SJSA1 (cell line): ENCODE data around the gene HSPBP1. TPM values are rescaled to one million over a fixed set of nuclear protein-coding genes. Genes with fewer than 3 reads are reported as not detected.
A peak's percentile ranks its signal among the peaks of the same experiment; 100 is the strongest.

Source experiments
- DNase-seq, 2 experiments: peaks; one replicate each; pipeline ENCODE4 v3.0.0-alpha.2; 2015 to 2020; ENCODE audit warnings: low spot score in 2 of 2, low read depth in 1 of 2
- H3K27ac ChIP-seq: fragments of 250-450 bp; sonication (Bioruptor Pico); 2 replicates; pipeline ENCODE4 v1.5.1; 2020; ENCODE audit warnings: mild to moderate bottlenecking, moderate library complexity
- H3K27me3 ChIP-seq: fragments of 250-450 bp; sonication (Bioruptor Pico); replicated peaks from 2 replicates; pipeline ENCODE4 v1.5.1; 2020; ENCODE audit warnings: mild to moderate bottlenecking, moderate library complexity
- H3K36me3 ChIP-seq: fragments of 250-450 bp; sonication (Bioruptor Pico); 2 replicates; pipeline ENCODE4 v1.5.1; 2020; ENCODE audit warnings: mild to moderate bottlenecking
- H3K4me1 ChIP-seq: fragments of 250-450 bp; sonication (Bioruptor Pico); replicated peaks from 2 replicates; pipeline ENCODE4 v1.6.1; 2021; ENCODE audit warnings: mild to moderate bottlenecking
- H3K4me3 ChIP-seq: fragments of 250-450 bp; sonication (Bioruptor Pico); 2 replicates; pipeline ENCODE4 v1.5.1; 2020; ENCODE audit warnings: mild to moderate bottlenecking
- H3K9me3 ChIP-seq: fragments of 250-450 bp; sonication (Bioruptor Pico); replicated peaks from 2 replicates; pipeline ENCODE4 v1.5.1; 2020; ENCODE audit warnings: mild to moderate bottlenecking
- total RNA-seq: library from RNA; depleted of rRNA; stranded (reverse); fragments of >200 nt; shearing (Covaris generic); gene quantifications from 2 replicates; pipeline ENCODE4 v1.2.3, GENCODE V29; 2014

The HSPBP1 gene
- total RNA-seq, 1 experiment from 2014 or later = 51.4 TPM

DNA sequence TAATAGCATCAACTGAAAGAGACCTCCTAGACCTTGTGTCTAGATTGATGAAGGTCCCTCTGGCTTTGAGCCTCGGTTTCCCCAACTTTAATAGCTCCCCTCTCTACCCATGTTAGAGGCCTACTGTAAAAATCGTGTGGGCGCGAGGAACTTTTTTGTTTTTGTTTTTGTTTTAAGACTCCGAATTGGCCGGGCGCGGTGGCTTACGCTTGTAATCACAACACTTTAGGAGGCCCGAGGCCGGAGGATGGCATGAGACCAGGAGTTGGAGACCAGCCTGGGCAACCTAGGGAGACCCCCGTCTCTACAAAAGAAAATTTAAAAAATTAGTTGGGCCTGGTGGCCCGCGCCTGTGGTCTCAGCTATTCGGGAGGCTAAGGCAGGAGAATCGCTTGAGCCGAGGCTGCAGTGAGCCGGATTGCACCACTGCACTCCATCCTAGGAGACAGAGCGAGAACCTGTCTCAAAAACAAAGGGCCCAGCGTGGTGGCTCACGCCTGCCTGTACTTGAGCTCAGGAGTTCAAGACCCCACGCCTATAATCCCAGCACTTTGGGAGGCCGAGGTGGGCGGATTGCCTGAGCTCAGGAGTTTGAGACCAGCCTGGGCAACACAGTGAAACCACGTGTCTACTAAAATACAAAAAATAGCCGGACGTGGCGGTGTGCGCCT lies 20.2 kb downstream of the HSPBP1 start:
- Histone ChIP-seq H3K27ac (peak overlapping the region; percentile 62), H3K9me3 (no peaks in the 10 kb centered on the region), H3K4me1 (peaks cover 18% of the 10 kb centered on the region), H3K27me3 (no peaks in the 10 kb centered on the region), H3K4me3 (peak overlapping the region; percentile 82), H3K36me3 (peaks cover 32% of the 10 kb centered on the region)
- no peak for DNase-seq

DNA sequence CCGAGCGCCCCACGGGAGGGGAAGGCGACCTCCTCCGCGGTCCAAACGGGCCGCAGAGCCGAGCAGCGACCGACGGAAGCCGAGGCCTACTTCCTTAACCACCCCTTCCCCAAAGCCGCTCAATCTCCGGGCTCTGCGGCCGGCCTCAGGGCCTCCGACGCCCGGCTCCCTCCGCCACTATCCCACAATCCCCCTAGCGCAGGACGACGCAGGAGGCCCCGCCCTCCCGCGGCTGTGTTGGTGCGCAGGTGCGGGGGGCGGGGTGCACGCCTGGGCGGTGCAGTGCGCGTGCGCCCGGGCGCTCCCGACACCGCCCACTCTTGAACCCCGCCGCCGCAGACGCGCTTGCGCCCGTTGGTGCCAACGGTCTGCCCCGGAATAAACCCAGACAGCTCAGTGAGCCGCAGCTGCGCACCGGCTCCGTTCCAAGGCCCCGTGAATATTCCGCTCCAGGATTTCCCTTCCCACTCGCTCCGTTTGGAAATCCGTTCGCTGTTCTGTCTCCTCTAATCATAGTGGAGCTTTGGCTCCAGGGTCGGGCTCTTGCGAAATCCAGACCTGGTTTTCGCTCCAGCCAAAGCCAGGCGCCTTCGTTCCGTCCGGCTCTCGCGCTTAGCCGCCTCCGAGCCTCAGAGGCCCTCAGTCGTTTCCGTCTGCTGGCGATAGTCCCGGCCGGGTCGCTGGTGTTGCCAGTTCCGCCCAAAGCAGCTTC lies 20.9 kb downstream of the HSPBP1 start, which contains the start of gene PPP6R1:
Gene PPP6R1, minus strand, starts transcription at position 190 of the 712 bp plus-strand sequence. CDS start 11,914 bp downstream, outside the sequence.
- Histone ChIP-seq H3K36me3 (peaks cover 34% of the 10 kb centered on the region), H3K27me3 (no peaks in the 10 kb centered on the region), H3K9me3 (no peaks in the 10 kb centered on the region), H3K27ac (peak within 1 kb of the TSS; percentile 62), H3K4me1 (peaks cover 18% of the 10 kb centered on the region), H3K4me3 (peak within 1 kb of the TSS; percentile 82)
- DNase-seq = peak; percentile 98 to 100

DNA sequence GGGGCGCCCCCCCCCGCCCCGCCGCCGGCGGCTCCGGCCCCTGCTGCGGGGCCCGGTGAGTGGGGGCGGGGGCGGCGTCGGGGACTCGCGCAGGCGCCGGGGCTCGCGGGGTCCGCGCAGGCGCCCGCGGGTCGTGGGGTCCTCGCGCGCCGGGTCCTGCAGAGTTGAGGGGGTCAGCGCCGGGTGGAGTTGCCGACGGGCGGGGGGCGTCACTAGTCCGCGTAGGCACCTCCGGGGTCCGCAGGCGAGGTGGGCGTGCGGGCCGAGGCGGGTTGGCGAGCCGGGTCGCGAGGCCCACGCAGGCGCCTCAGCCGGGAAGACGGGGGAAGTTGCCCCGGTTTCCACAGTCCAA lies 21.5 kb downstream of the HSPBP1 start:
- no peaks in the 10 kb centered on the region for H3K27me3 ChIP-seq
- peaks cover 18% of the 10 kb centered on the region for H3K4me1 ChIP-seq
- peaks cover 37% of the 10 kb centered on the region for H3K36me3 ChIP-seq
- DNase-seq = no peak
- no peaks in the 10 kb centered on the region for H3K9me3 ChIP-seq
- peak overlapping the region; percentile 28; the same call in 1 of the 2 replicates for H3K27ac ChIP-seq
- peak overlapping the region; percentile 82 for H3K4me3 ChIP-seq

DNA sequence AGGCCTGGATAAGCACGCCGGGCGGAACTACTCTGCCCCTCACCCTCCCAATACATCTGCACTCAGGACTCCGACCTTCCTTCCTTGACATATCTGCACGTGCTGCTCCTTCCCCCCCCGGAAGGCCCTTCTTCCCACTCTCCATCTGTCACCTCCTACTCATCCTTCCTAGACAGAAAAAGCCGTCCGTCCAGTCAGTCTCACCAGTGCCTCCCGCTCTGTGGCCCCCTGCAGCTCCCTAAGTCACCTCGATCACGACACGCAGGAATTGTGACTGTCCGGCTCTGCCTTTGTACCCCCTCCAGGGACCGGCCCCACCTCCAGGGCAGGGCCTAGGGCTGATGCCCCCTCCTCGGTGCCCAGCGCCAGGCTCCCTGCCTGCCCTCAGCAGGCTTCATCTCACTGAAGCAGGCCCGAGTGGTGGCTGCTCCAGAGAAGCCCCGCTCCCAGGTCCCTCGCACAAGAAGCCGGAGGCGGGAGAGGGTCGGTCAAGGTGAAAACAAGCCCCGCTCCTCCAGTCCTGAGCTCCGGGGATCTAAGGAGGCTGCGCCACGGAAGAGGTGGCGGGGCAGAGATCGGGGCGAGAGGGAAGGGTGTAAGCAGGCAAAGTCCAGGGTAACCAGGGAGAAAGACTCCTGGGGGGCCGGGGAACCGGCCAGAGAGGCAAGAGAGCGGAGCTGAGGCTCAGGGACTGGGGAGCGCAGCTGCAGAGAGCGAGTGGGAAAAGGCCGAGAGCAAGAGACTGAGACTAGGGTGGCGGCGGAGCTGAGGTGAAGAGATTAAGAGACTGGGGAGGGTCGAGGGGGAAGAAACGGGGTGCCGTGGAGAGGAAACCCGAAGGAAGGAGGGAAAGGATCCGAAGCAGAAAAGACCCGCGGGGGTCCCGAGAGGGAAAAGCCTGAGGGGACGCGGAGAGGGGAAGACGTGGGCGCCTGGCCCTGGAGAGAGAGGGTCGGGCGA lies 22.2 kb downstream of the HSPBP1 start:
- H3K4me1 ChIP-seq = peaks cover 18% of the 10 kb centered on the region
- peaks cover 37% of the 10 kb centered on the region for H3K36me3 ChIP-seq
- peak overlapping the region; percentile 82 for H3K4me3 ChIP-seq
- H3K9me3 ChIP-seq = no peaks in the 10 kb centered on the region
- no peak overlapping the region for H3K27ac ChIP-seq
- no peaks in the 10 kb centered on the region for H3K27me3 ChIP-seq
- DNase-seq = peak; percentile 28 to 41

DNA sequence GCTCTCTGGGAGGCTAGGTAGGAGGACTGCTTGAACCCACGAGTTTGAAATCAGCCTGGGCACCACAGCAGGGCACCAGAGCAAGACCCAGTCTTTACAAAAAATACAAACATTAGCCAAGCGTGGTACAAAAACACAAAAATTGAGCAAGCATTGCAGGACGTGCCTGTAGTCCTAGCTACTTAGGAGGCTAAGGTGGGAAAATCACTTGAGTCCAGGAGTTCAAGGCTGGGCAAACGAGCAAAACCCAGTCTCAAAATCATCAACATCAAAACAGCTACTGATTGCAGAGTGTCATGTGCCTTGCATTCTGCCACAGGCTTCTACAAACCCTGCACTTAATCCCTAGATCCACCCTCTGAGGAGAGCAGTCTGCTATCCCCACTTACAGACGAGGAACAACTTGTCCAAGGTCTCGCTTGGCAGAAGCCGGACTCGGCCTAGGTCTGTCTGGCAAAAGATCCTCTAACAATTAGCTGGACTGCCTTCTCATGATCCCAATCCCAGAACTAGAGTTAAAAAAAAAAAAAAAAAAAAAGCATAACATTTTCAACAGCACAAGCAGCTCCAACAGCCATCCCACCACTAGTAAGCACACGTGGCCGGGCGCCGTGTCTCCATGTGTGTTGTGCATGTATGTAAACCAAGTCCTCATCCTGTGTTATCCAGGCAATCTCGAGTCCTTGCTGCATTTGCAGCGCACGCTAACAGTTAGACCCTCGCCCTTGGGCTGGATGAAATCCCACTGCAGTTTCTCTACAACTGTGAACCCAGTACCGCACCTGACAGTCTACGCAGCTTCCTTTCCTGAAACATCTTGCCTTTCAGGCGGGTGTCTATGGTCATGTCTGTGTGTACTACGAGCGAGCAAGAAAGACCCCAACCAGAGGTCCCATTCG lies 23.1 kb downstream of the HSPBP1 start:
- H3K4me1 ChIP-seq = peaks cover 18% of the 10 kb centered on the region

DNA sequence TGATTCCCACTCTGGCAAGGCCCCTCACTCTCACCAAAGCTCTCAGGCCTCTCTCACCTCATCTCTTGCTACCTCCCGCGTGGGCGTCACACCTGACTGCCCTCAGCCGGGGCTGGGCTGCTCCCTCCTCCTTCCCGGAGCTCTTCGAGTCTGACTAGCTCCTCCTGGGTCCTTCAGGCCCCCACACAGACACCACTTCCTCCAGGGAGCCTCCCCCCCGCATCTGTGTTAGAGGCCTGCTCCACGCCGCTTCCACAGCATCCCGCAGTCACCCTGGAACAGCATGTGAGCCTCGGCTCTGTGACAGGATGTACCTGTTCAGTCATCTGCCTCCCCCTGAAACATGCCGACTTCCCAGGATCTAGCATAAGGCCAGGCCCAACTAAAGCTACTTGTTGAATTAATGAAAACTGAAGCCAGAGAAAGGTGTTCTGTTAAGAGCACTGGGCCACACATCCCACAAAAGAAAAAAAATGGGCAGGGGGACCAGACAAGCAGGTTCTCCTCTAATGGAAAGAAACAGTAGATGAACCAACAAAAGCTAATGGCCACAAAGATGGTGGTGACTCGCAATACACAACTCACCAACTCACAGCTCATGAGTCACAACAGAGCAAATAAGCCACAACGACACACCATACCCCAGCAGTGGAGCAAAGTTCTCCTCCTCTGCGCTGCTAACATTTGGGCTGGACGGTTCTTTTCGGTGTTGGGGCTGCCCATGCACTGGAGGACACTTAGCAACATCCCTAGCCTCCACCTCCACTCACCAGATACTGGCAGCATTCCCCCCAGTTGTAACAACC lies 24.1 kb downstream of the HSPBP1 start:
- DNase-seq = peak in 1 of 2 experiments; percentile 41
- Histone ChIP-seq H3K9me3 (no peaks in the 10 kb centered on the region), H3K4me1 (peaks cover 18% of the 10 kb centered on the region), H3K27ac (no peak overlapping the region), H3K4me3 (no peak overlapping the region), H3K27me3 (no peaks in the 10 kb centered on the region), H3K36me3 (peaks cover 40% of the 10 kb centered on the region)

More for the DNA sequence above, 23.1 kb downstream of the HSPBP1 start:
- Histone ChIP-seq H3K9me3 (no peaks in the 10 kb centered on the region), H3K4me3 (peak overlapping the region; percentile 82), H3K36me3 (peaks cover 38% of the 10 kb centered on the region), H3K27me3 (no peaks in the 10 kb centered on the region), H3K27ac (no peak overlapping the region)
- DNase-seq = no peak

DNA sequence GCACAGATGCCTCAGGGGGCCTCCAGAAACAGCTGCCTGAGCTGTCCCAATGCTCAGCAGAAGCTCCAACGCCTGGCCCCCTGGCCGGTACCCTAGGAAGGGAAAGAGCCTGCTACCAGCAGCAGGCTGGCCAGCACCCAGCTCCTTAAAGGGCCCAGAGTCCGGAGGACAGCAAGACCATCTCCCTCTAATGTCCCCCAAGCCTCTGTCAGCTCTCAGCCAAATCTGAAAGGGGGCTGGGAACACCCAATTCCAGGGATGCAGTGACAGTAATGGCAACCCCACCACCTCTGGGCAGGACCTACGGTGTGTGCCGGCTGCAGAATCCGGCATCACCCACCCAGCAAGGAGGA lies 25.3 kb downstream of the HSPBP1 start:
- Histone ChIP-seq H3K4me3 (no peak overlapping the region), H3K27ac (no peak overlapping the region), H3K9me3 (no peaks in the 10 kb centered on the region), H3K27me3 (no peaks in the 10 kb centered on the region), H3K4me1 (peaks cover 13% of the 10 kb centered on the region), H3K36me3 (peaks cover 42% of the 10 kb centered on the region)
- peak in 1 of 2 experiments; percentile 38 for DNase-seq

DNA sequence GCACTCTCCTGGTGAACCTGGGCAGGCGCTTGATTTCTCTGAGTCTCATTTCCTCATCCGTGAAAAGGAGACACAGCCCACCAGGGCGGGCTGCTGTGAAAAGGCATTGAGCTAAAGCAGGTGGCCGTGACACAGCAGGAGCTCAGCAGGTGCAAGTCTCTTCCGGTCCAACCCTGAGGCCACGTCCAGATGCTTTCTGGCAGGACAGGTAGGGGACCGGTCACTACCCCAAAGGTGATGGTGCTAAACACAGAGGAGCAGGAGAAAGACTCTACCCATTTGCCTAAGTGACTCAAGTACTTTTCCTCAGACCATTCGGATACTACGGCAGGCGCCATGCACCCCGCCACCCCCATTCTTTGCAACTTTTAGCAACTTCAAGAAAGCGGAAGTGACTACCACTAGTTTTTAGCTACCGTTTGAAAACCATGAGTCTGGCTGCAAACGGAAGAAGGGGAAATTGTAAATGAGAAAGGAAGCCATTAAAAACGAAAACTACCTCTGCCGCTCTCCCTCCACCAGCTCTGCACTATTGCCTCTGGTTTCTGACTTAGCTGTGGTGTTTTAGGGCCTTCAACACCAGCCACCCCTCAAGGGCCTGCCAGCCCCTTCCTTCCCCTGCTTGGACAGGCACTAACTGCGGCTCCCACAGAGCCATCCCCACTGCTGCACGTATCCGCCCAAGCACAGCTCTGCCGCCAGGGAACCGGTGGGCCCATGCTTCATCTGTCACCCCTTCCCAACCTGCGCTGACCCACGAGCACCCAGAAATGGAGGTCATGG lies 25.9 kb downstream of the HSPBP1 start:
- no peak overlapping the region for H3K4me3 ChIP-seq
- no peaks in the 10 kb centered on the region for H3K9me3 ChIP-seq
- DNase-seq = no peak
- peaks cover 42% of the 10 kb centered on the region for H3K36me3 ChIP-seq
- peaks cover 11% of the 10 kb centered on the region; the same call in 1 of the 2 replicates for H3K4me1 ChIP-seq
- no peak overlapping the region for H3K27ac ChIP-seq
- no peaks in the 10 kb centered on the region for H3K27me3 ChIP-seq

DNA sequence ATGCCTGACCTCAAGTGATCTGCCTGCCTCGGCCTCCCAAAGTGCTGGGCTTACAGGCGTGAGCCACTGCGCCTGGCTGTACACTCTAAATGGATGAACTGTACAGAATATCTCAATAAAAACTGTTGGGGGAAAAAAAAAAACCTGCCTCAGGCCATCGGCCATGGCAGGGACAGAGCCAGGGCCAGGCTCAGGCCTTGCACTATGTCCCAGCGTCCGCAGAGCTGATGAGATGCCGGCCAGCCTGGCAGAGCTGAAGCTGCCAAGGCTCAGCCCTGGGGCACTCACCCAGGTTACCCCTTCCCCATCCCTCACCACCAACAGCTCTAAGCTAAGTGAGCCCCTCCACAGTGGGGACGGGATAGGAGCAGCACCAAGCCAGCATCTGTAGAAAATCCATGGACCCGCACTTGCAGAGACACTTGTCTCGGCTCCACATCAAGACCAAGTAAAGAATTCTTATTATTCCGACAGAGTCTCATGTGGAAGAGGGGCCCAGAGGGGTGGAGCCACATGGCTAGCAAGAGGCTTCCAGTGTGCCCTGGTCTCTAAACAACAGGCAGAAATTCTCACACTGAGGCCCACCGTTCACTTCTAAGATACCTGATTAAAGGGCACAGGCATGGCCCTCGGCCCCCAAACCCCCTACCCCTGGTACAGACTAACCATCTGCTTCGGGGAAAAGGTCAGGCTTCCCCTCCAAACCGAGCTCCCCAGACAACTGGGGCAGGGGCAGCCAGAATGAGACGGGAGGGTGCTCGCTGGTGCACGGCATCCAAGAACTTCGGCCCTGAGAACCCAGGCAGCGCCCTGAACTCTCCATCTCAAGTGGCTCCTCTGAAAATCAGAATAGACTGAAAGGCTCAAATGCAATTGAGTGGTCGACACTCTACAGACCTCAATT lies 26.9 kb downstream of the HSPBP1 start:
- no peaks in the 10 kb centered on the region for H3K27me3 ChIP-seq
- H3K4me1 ChIP-seq = peaks cover 11% of the 10 kb centered on the region; the same call in 1 of the 2 replicates
- no peak overlapping the region for H3K27ac ChIP-seq
- H3K4me3 ChIP-seq = no peak overlapping the region
- DNase-seq = no peak
- H3K36me3 ChIP-seq = peaks cover 39% of the 10 kb centered on the region
- H3K9me3 ChIP-seq = no peaks in the 10 kb centered on the region

DNA sequence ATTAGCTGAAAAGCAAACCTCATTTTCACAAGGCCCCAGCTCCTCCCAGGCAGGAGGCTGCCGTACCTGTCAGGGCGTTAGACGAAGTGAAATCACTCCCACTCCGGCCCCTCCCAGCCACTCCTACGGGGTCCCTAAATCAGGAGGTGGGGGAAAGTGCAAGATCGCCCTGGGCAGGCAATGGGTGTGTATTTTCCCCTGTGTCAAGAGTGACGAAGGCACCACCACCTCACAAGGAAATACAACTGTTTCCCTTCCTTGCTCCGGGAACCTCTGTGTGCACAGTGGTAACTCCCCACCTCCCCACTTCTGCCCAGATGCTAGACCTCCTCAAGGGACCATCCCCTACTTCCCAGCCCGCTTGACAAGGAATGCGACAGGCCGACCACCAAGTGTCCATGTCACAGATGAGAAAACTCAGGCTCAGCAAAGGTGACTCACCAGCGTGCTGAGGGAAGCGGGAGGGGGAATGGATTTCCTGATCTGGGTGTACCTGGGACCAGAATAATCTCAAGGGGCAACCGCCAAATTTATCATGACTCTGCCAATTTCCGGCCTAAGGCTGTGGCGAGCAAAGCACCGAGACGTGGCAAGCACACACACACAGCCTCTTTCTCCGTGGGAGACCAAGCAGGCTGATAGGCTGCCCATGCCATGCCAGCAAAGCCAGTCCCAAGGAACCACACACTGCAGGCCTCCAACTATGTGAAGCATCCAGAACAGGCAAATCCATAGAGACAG lies 28.4 kb downstream of the HSPBP1 start:
- Histone ChIP-seq H3K27me3 (no peaks in the 10 kb centered on the region), H3K36me3 (peaks cover 37% of the 10 kb centered on the region), H3K9me3 (no peaks in the 10 kb centered on the region), H3K4me1 (no peaks in the 10 kb centered on the region; the same call in 1 of the 2 replicates), H3K4me3 (no peak overlapping the region), H3K27ac (no peak overlapping the region)
- no peak for DNase-seq
